DMS79 treated with DMSO at 0.1 percent for 48 hours (cell line): ENCODE results near the gene NTNG1.
A peak's percentile ranks its signal among the peaks of the same experiment; 100 is the strongest.
"Not testable (repeated sequence)": the region's sequence is repeated elsewhere in the genome, so short reads cannot be mapped to it uniquely, and the experiment has no call there.

Experiments used
- DNase-seq: peaks from one replicate; lab custom pipeline; 2025; lab: John Stamatoyannopoulos, UW

The NTNG1 gene

DNA sequence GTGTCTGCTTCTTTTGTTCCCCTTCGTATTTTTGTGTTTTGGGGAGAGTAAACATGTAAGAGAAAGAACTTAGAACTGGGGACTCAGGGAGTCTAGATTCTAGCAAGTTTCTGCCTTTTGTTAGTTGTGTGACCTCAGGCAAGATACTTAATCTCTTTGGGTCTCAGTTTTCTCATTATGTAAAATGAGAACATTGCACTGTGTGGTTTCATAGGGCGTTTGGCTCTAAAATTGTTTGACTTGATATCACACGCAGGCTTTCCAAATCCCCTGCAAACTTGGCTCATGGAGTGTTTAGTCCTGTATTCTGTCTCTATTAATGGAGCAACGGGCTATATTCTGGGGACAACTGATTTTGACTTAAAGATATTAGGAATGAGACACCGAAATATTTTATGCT is 57.7 kb downstream of the NTNG1 start:
- DNase-seq = no peak

GRCh38 chr1:107200631-107201030 is 59.8 kb downstream of the NTNG1 start:
- DNase-seq = no peak

GRCh38 chr1:107202007-107202406 is 61.2 kb downstream of the NTNG1 start:
- DNase-seq = no peak

DNA sequence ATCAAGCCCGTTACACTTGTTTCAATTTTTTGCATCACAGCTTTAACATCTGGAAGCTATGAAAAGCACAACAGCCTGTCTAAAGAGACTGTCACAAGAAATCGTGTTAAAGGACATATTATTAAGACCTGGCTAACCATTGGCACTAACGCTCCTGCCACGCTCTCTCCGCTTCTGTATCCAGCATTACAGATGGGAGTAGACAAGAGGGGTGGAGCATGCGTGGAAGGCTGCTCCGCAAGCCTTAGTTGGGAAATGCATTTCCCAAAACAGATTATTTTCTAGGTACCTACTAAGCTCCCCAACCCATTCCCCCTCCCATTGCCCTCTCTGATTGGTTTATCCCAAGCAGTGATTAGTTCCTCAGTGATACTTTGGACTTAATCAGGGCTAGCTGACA is 72.4 kb downstream of the NTNG1 start:
- no peak for DNase-seq

GRCh38 chr1:107220036-107220435 is 79.2 kb downstream of the NTNG1 start:
- DNase-seq = no peak

- no peak for DNase-seq
These were observed 84.9 kb downstream of the NTNG1 start for GRCh38 chr1:107225706-107226105.

GRCh38 chr1:107228704-107229371 is 88.0 kb downstream of the NTNG1 start:
- DNase-seq = no peak

DNA sequence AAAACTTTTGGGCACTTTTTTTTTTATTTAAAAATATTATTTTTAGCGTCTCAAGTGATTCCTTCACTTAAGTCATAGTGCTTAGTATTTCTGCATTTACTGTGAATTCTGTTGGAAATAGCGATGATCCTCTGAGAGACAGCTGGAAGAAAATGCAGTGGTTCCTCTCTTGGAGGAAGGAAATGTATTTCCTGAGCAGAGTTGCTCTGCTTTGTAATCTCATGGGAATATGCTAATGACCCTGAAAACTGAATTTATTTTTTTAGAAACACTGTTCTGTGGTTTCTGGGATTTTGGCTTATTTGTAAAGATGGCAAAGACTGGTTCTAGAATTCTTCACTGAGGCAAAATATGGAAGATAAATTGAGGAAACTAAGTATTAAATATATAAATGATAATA is 88.9 kb downstream of the NTNG1 start:
- no peak for DNase-seq

DNA sequence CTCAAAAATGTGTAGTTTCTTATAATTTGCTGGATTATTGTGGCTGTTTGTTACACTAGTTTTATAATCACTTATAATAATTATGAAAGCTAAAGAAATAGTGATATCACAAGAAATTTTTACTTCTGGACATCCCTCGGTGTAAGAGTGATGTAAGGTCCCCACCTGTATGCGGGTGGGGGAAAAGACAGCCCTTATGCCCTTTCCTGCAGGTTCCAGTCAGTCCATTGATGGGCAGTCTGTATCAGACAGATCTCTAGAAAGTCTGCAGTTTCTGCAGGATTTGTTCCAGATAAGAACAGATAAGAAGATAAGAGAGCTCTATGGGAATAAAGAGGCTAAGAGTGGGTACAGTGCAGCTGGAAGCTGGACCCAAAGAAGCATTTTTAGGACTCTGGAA is 89.3 kb downstream of the NTNG1 start:
- DNase-seq = no peak

- no peak for DNase-seq
These were observed 90.5 kb downstream of the NTNG1 start for GRCh38 chr1:107231291-107231690.

DNA sequence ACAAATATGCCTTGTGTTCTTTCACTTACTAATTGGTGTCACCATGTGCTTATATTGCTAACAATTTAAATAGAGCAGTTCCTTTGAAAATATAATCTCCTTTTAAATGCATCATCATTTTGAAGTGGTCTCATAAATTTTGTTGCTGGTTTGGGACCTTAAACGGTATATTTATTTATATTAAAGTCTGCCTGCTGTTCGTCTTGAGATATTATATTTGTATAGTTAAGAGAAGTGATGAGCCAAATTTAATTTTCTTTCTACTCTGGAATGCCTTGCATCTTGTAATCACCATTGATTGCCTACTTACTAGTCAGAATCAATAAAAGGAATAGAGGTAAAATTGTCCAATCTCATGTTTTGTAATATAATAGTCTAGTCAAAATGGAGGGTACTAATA is 91.6 kb downstream of the NTNG1 start:
- no peak for DNase-seq

DNA sequence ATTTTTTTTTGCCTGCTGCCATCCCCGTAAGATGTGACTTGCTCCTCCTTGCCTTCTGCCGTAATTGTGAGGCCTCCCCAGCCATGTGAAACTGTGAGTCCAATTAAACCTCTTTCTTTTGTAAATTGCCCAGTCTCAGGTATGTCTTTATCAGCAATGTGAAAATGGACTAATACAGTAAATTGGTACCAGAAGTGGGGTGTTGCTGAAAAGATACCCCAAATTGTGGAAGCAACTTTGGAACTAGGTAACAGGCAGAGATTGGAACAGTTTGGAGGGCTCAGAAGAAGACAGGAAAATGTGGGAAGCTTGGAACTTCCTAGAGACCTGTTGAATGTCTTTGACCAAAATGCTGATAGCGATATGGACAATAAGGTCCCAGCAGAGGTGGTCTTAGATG is 95.9 kb downstream of the NTNG1 start:
- DNase-seq = not testable (repeated sequence)

- DNase-seq = no peak
These were observed 102.6 kb downstream of the NTNG1 start for GRCh38 chr1:107243461-107243860.

DNA sequence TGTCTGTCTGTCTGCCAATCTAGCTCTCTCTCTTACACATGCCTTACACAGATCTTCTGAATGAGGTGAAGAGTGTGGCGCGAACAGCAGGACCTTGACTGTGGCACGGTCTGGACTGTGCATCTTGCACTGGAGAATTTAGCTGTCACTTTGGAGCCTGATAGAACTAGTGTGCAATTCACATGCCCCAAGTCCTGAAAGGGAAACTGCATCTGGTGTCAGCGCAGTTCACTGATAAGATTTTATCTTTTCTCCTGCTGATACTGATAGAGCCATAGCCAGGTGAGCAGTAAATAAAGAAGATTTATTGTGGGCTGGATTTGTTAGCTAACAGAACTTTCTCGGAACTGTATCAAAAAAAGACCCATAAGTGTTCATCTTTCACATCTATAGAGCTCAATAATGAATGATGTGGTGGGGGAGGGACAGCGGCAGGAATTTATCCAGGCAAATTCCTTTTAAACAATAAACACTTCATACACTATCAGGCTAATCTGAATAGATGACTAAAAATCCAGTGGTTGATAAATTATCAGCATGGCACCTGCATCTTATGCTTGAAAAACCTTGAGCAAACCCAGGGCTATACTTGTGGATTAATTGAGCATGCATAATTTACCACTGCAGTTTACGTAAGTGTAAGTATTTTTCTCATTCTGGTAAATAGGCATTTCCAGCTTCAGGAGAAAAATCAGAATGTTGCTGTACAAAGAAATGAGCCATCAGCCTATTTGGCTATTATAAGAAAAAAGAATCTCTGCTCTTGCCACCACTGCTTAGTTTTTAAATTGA is 104.1 kb downstream of the NTNG1 start:
- peak; percentile 79 for DNase-seq

DNA sequence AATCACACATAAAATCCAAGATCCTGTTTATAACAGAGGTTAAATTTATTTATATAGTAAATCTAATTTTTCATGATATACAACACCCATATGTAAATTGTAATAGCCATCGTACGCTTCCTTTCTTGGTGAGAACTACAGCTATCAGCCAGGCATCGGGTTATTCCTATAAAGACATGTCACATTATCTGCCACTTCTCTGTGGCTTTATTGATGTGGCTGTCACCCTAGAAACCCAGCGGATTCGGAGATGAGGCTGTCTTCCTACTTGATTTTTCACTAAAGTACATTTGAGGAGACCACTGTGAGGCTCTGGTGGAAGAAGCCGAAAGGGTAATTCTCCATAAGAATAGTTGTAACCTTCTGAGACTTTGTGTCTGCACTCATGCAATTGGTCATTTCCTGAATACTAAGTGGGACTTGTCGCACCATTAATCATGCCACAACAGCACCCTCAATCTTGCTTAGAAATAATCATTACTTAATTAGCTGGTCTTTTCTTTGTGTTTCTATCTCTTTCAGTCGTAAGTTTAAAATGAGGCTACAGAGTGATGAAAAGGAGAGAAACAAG is 106.0 kb downstream of the NTNG1 start:
- no peak for DNase-seq

DNA sequence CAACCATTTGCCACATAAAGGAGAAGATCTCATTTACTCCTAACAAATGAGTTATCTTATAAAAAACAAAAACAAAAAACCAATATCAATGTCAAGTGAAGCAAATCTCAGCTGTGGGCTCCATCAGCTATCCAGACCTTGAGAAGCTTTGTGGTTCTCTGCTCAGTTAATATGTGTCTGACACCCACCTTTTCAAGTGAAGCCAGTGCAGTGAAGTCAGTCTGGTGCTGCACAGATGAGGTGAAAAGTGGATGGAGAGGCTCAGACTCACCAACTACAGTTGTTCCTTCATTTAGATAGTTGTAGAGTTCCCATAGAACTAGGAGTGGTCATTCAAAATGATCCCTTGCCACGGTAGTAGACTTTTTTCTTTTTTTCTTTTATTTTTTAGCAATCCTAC is 106.8 kb downstream of the NTNG1 start:
- DNase-seq = no peak

DNA sequence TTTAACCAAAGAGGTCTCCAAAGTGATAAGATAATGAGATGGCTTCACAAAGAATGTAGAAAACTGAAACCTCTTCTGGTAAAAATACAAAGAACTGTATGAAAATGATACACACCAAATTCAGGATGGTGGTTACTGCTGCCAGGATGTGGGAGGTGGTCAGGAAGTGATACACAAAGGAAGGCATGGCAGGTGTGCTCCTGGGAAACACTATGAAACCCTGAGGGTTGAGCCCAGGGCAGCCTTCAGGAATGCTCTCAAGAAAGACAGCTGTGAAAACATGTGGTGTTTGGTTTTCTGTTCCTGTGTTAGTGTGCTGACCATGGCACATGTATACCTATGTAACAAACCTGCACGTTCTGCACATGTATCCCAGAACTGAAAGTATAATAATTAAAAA is 109.3 kb downstream of the NTNG1 start:
- no peak for DNase-seq

DNA sequence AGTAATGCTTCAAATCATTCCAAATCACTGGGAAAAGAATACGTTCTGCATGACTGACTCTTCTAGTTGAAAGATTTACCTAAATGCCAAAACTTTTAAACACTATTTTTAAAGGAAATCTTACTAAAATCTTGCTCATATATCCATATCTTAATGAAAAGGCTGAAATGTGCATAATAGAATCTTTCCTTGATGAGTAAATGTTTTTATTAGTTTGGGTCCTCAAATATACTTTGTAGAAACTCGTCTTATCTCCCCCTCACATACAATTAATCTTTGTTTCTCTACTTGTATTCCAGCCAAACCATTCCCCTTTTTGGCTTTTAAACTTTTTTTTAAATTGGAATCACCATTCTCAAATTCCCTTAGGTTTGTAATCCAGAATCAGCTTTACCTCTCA is 110.2 kb downstream of the NTNG1 start:
- no peak for DNase-seq

DNA sequence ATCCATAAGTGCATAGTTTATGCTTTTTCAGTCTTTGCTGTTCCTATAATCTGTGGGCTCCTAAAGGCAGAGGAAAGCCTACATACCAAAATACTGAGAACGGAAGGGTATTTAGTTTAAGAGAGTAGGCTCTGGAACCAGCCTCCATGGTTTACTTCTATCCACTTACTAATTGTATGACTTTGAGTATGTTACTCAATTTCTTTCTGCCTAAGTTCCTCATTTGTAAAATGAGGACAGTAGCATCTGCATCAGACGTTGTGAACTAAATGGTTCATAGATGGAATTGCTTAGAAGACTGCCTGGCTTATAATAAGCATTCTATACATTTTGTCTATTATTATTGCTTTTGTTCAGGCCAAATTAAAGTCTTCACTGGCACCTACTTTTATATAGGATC is 111.0 kb downstream of the NTNG1 start:
- no peak for DNase-seq

DNA sequence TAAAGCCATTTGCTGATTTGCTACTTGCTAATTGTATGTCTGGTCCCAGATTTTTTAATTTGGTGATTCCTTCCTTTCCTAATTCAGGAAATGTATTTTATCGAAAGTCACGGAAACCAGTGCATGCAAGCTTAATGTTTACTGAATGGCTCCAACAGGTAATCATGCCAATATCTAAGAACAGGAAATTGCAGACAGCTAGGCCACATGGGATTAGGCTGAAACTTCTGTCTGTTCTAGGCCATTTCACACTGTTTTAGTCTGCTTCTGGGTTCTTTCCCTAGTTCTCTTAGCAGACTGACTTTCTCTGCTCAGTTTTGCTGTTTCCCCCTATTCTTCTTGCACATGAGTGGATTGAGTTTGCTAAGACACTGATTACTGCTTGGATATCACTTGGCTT is 111.4 kb downstream of the NTNG1 start:
- DNase-seq = no peak

DNA sequence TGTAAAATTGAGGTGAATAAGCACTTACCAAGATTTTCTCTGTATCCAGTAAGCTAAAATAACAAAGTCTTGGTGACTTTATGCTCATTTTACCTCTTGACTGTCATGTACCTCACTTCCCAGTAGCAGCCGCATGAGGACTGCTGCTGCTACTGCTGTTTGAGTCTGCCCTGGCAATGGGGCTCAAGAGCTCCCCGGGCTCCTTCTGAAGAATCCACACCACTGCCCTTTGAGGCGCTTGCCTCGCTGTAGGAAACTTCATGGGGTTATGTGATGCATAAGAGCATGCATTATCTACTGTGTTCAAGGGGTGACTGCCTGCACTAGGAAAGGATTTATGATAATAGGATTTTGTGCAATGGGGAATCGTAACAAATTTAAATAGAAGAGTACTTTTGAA is 113.5 kb downstream of the NTNG1 start:
- DNase-seq = no peak

DNA sequence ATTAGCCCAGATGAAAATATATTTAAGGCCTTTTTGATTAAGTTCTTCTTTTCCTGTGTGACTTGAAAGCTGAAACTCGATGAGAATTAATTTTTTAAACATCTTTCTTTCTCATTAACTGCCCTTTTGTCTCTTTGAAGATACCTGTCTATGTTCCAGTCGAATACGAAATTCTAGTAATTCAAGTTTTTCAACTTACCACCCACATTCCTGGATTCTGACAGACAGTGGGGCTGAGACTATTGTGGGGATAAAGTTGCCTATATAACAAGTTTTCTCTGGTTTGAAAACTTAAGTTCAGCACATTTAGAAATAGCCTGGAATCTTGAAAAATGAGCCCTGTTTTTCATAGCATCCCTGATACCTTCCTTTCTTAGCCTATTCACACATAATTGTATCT is 114.6 kb downstream of the NTNG1 start:
- DNase-seq = no peak

DNA sequence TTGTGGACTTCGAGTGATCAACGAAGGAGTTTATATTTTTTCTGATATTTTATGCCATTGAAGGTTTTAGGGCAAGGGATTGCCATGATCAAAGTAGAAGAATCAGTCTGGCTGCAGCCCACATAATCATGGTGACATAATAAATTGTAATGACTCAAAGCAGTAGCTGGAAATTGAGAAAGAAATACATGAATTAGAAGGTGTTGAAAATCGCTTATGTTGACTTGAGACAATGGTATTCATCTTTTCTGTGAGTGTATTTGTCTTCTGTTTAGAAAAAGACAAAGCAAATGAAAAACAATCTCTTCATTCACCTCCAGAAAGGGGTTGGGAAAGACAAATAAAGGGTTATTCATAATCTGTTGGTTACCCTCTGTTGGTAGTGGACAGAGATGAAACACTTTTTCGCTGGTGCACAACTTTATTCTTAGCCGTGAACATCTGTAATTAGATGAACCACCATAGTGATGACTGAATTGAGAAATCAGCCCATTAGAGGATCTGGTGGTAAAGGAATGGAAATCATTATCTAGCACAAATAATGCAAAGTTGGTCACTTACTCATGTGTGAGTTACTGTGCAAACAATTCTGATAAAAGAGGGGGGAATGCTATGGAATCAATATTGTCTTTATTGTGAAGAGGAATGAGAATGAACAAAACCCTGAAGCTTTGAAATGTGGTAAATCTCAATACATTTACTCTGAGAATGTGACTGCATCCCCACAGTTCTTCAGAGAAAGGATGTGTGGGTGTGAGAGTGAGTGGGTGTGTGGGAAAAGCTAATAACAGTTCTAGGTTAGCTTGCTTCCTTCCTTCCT is 121.8 kb downstream of the NTNG1 start:
- DNase-seq = no peak
